Stimulated activated CD8-positive, alpha-beta memory T cell treated with anti-CD3 and anti-CD28 coated beads, Interleukin-7, amount 100 ng/mL, for 48 hours (primary cell): ENCODE results near the gene SLC18B1.

Experiments used
- DNase-seq, 2 donors: peaks; one replicate each; pipeline ENCODE4 v3.0.0-alpha.2; 2020; ENCODE audit warnings: low read depth in 1 of 2; ENCODE audit errors: extremely low read depth in 1 of 2

SLC18B1 gene

GRCh38 chr6:132797951-132798868, at the start of gene SLC18B1:
TSS of gene SLC18B1 (minus strand) at chr6:132798637. CDS start at chr6:132798456, 181 bp downstream.
- no peak for DNase-seq

DNA sequence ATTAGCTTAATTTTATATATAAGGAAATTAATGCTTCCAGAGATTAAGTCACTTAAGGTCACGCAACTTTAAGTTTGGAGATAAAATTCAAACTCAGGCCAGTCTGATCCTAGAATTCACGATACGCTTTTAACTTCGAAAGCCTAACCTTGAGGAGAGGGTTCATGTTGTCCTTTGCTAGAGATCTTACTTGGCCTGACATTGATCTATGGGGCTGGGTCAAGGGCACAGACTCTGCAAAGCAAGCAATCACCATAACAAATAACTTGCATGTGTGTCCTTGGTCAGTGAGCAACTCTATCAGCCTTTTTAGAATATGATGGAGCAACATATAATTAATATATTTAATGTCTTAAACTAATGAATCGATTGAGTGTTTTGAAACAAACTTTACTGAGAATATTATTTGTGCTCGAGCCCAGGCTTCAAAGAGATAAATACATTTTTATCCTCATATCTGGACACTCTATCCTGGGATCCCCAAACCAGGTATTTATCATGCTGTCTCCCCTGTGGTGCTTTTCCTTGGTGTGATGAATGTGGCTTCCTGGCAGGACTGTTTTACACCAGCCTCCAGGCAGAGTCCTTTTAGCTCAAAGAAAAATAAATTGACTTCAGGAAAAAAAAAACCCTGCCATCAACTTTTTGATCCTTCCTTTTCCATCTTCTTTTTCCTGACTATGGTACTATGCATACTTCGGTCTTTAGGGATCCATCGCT, 45.0 kb upstream of the SLC18B1 start:
- no peak for DNase-seq

DNA sequence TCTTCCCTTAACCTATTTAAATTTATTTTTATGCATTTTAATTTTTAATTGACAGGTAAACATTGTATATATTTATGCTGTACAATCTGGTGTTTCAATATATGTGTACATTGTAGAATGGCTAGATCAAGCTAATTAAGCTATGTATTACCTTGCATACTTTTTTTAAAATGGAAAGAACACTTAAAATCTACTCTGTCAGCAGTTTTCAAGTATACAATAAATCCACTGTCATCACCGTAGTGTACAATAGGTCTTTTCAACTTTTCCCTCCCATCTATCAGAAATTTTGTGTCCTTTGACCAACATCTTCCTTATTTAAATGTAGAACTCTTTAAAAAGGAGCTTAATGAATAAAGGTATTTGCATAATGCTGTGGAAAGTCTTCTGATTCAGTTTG, 43.5 kb upstream of the SLC18B1 start:
- no peak for DNase-seq

GRCh38 chr6:132832891-132833290, 34.5 kb upstream of the SLC18B1 start:
- DNase-seq = no peak

DNA sequence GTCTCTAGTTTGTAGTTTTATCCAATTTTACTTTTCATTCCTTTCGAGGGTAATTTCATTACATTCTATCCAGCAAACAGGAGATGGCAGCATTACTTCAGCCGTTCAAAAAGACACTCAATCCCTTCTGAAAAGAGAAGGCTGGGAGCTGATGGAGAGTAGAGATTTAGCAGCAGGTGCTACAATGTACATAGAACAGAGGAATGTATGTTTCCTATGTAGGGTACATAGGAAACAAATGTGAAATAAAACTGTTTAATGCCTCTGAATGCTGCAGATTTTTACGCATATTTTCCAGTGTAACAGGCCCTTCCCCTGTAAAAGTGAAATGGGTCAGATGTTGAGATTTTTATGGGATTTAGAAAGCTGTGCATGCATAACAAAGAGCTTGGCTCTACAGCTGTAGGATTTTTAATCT, 31.9 kb upstream of the SLC18B1 start:
- DNase-seq = no peak

- DNase-seq = no peak
Observed at GRCh38 chr6:132820629-132821381, 22.4 kb upstream of the SLC18B1 start.

DNA sequence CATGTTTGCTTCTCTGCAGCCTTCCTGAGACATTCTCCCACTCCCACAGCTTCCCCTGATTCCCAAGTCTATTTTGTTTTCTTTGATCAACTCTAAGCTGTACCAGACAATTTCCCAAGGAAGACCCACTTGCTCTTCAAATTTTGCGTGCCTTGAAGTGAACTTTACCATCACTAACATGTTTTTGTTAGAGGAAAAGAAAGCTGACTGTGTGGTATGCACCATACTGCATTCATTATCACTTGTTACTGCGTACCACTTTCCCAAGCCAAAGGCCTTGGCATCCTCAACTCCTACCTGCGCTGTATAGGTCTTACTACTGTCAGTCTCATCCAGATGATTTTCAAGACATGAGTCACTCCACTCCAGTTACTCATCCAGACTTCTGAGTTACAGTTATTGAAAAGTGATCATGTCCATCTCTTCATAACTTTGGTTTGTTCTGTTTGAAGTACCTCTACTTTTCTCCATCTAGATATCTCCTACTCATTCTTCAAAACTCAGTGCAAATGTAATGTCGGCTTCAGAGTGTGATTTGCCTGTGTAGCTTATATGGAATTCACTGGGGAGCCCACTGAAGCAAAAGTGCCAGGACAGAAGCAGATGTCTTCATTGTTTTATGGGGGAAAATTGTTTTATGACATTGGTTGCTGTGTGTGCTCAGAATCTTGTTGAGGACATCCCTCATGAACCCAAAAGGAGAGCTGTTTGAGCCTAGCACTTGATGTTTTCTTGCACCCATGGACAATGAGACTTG, 21.1 kb upstream of the SLC18B1 start:
- DNase-seq = no peak

DNA sequence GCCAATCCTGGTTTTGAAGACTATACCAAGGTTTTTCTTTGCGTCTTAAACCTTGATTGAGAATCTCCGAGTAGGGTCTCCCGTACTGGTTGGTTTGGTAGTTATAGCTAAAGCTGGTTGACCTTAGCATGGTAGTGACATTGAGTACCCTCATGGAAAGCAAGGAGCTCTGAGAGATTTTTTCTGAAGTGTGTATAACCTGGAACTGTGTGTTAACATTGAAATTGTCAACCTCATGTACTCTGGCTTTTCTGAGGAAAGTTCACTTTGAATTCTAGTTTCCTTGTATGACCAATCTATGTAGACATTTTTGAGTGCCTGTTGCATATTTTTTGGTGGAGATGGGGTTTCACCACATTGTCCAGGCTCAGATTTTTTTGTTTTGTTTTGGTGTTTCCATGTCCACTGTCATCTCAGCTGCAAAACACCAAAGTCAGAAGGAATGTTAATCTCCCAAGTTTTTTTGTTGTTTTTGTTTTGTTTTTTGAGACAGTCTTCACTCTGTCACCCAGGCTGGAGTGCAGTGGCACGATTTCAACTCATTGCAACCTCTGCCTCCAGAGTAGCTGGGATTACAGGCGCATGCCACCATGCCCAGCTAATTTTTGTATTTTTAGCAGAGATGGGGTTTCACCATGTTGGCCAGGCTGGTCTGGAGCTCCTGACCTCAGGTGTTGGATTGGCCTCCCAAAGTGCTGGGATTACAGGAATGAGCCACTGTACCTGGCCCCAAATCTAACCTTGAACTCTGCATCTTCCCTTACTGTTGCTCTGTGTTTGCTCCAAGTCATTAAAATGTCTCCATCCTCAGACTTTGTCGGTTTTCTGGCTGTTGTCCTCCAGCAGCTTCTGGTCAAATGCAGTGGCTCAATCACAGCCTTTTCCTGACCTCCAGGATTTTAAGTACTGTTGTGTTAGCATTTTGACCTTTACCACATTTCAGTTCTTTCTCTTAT, 20.2 kb upstream of the SLC18B1 start:
- DNase-seq = no peak

GRCh38 chr6:132817554-132818403, 19.3 kb upstream of the SLC18B1 start:
- DNase-seq = no peak

GRCh38 chr6:132816660-132817059, 18.2 kb upstream of the SLC18B1 start:
- no peak for DNase-seq

- no peak for DNase-seq
Observed at GRCh38 chr6:132814716-132815570, 16.5 kb upstream of the SLC18B1 start.

- DNase-seq = no peak
Observed at GRCh38 chr6:132813173-132813856, 14.9 kb upstream of the SLC18B1 start.

DNA sequence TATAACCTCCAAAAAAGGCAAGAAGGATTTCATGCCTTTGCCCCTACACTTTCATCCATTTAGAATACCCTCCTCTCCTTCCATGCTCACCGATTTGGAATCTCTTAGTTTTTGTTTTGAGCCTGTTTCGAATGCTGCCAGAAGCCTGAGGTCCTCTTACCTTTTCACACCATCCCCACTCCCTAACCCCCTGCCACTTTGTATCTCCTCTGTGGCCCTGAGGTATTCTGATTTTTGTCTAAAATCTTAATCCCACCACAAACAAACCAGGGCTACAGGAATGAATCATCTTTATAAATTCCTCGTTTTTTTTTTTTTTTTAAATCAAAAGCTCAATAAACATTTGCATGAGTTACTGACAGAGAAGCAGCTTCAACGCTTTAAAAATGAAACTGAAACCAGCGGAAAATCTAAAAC, 14.3 kb upstream of the SLC18B1 start:
- DNase-seq = no peak

- no peak for DNase-seq
Observed at GRCh38 chr6:132812255-132812732, 13.9 kb upstream of the SLC18B1 start.

GRCh38 chr6:132811276-132811675, 12.8 kb upstream of the SLC18B1 start:
- no peak for DNase-seq

DNA sequence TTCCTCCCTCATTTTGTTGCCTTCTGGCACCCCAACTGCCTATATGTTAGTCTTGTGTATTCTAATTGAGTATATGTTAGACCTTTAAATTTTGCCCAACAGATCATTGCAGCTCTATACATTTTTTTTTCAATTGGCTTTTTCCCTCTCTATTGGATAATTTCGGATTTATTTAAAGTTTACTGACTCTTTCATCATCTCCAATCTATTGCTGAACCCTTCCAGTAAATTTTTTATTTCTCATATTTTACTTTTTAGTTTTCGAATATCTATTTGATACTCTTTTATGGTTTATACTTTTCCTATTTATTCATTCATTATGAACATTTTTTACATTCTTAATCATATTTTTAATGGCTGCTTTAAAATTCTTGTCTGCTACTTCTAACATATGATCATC, 7.1 kb upstream of the SLC18B1 start:
- no peak for DNase-seq

DNA sequence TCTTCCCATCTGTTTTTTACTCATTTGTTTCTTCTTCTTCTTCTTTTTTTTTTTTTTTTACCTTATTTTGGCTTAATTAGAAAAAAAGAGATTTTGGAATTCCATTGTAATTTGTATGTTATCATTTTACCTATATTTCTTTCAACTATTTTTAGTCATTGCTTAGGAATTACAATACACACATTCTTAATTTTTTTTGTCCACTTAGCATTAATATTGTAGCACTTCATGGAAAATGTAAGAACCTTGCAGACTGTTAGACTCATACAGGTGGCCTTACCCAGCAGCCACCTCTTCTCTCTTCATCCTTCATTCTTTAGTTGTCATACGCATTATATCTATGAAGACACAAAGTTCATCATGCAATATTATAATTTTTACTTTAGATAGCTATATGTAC, 5.8 kb upstream of the SLC18B1 start:
- DNase-seq = no peak
